ENCODE results near the gene HRK. TPM values are rescaled to one million over a fixed set of nuclear protein-coding genes. Genes with fewer than 3 reads are reported as not detected.

Gene HRK
- total RNA-seq (under 1 TPM in 3 of 6 donors, not detected in 3; 0.04 to 0.16 (median 0.16) TPM), polyA plus RNA-seq (under 1 TPM in 1 of 2 donors, not detected in 1; 0.05 TPM)

GRCh38 chr12:116881325-116881876, at the start of gene HRK:
Gene HRK (minus strand): TSS chr12:116881441. CDS start chr12:116881307, 134 bp downstream.
- peaks cover 0 to 40% (median 6%) of the 10 kb centered on the region in 4 donors for H3K27me3 ChIP-seq
- no peak for FAIRE-seq
- peak in 2 of 6 donors; percentile 20 to 49 for DNase-seq
- no peaks in the 10 kb centered on the region for H3K9me3 ChIP-seq
- peak within 1 kb of the TSS in 3 of 4 donors; percentile 16 to 43 (median 25) for H3K4me3 ChIP-seq
- H3K36me3 ChIP-seq: no peaks in the 10 kb centered on the region
- H3K27ac ChIP-seq: no peak within 1 kb of the TSS
- no peak for TF ChIP-seq CTCF (IDR thresholded peaks at IDR 0.05)
- intact Hi-C loops (cut with DNase I): no loop called here
- WGBS, 2 donors: 0 to 1% methylated on average over 36 to 49 of the region's 49 CpGs
- peaks cover 0 to 18% (median 0%) of the 10 kb centered on the region in 3 donors for H3K4me1 ChIP-seq
- peak in 3 of 4 donors; percentile 6 to 46 (median 33) for ATAC-seq

GRCh38 chr12:116929885-116930284, 48.6 kb upstream of the HRK start:
- no peak for FAIRE-seq

GRCh38 chr12:116928504-116928903, 47.3 kb upstream of the HRK start:
- FAIRE-seq (no peak), ATAC-seq (no peak), DNase-seq (no peak)
- Histone ChIP-seq H3K27ac (no peak overlapping the region), H3K9me3 (no peaks in the 10 kb centered on the region), H3K4me3 (no peak overlapping the region), H3K4me1 (peaks cover 9 to 16% (median 9%) of the 10 kb centered on the region in 3 donors), H3K36me3 (no peaks in the 10 kb centered on the region), H3K27me3 (no peaks in the 10 kb centered on the region)
- WGBS, 2 donors: 93% methylated on average over 5 of the region's 5 CpGs
- no peak for TF ChIP-seq CTCF (IDR thresholded peaks at IDR 0.05)
- intact Hi-C loops (cut with DNase I): no loop called here

More at GRCh38 chr12:116929885-116930284, 48.6 kb upstream of the HRK start:
- Histone ChIP-seq H3K4me1 (peaks cover 14 to 22% (median 21%) of the 10 kb centered on the region in 3 donors), H3K27me3 (no peaks in the 10 kb centered on the region), H3K36me3 (no peaks in the 10 kb centered on the region), H3K4me3 (no peak overlapping the region), H3K9me3 (no peaks in the 10 kb centered on the region), H3K27ac (no peak overlapping the region)
- intact Hi-C loops (cut with DNase I): no loop called here
- ATAC-seq (no peak), DNase-seq (no peak)
- no peak for TF ChIP-seq CTCF (IDR thresholded peaks at IDR 0.05)

GRCh38 chr12:116927244-116927940, 46.2 kb upstream of the HRK start:
- ATAC-seq (peak in 2 of 4 donors; percentile 49 to 51), FAIRE-seq (no peak), DNase-seq (no peak)
- Histone ChIP-seq H3K9me3 (no peaks in the 10 kb centered on the region), H3K36me3 (no peaks in the 10 kb centered on the region), H3K4me1 (peaks cover 0 to 8% (median 0%) of the 10 kb centered on the region in 3 donors), H3K27me3 (no peaks in the 10 kb centered on the region), H3K27ac (no peak overlapping the region), H3K4me3 (no peak overlapping the region)
- TF ChIP-seq CTCF (IDR thresholded peaks at IDR 0.05): no peak
- 65 to 66% methylated on average over 9 of the region's 9 CpGs for WGBS, 2 donors
- intact Hi-C loops (cut with DNase I): no loop called here
